Left ventricle myocardium inferior (tissue), 1 donor: ENCODE measurements around the gene FSIP1. TPM values are rescaled to one million over a fixed set of nuclear protein-coding genes. Genes with fewer than 3 reads are reported as not detected.

ENCODE experiments used
- DNase-seq: peaks from one replicate; pipeline ENCODE4 v3.0.0-alpha.2; 2020
- H3K27ac ChIP-seq: fragments of 200-600 bp; replicated peaks from 2 replicates; pipeline ENCODE4 v1.8.0; 2021
- H3K27me3 ChIP-seq: fragments of 200-600 bp; 2 replicates; pipeline ENCODE4 v1.8.0; 2021; ENCODE audit warnings: low read depth
- H3K36me3 ChIP-seq: fragments of 200-600 bp; 2 replicates; pipeline ENCODE4 v1.8.0; 2021
- H3K4me1 ChIP-seq: fragments of 200-600 bp; 2 replicates; pipeline ENCODE4 v1.8.0; 2021
- H3K4me3 ChIP-seq: fragments of 200-600 bp; 2 replicates; pipeline ENCODE4 v1.8.0; 2021; ENCODE audit warnings: mild to moderate bottlenecking, moderate library complexity
- H3K9me3 ChIP-seq: fragments of 200-600 bp; replicated peaks from 2 replicates; pipeline ENCODE4 v1.8.0; 2021
- intact Hi-C: fragments of 100-400 bp; cut with micrococcal nuclease; formaldehyde crosslinking; loops from one replicate; pipeline ENCODE4 v1.11.0; 2022
- total RNA-seq: library from RNA; stranded (reverse); fragmentation: NEBNext Ultra II Directional; extraction: Animal tissue kit (Norgen Biotek cat#: 25700); gene quantifications from one replicate; pipeline ENCODE4 v1.2.1, GENCODE V29; 2021
- TF ChIP-seq, protein P1 (sequence below): fragments of 200-600 bp; IDR thresholded peaks from 2 replicates; pipeline ENCODE4 v1.8.0; 2021; ENCODE audit warnings: antibody characterized with exemption, mild to moderate bottlenecking, borderline replicate concordance
- donor health status: DM: no; HTN: yes; CAD: no; lungs with severe emphysema.

The FSIP1 gene
- total RNA-seq, 1 donor from 2014 or later: 1.2 TPM

- Histone ChIP-seq H3K27ac (no peak overlapping the region), H3K27me3 (no peaks in the 10 kb centered on the region), H3K36me3 (no peaks in the 10 kb centered on the region), H3K4me3 (no peak overlapping the region), H3K9me3 (no peaks in the 10 kb centered on the region), H3K4me1 (peaks cover 40% of the 10 kb centered on the region)
- TF ChIP-seq, protein P1, sequence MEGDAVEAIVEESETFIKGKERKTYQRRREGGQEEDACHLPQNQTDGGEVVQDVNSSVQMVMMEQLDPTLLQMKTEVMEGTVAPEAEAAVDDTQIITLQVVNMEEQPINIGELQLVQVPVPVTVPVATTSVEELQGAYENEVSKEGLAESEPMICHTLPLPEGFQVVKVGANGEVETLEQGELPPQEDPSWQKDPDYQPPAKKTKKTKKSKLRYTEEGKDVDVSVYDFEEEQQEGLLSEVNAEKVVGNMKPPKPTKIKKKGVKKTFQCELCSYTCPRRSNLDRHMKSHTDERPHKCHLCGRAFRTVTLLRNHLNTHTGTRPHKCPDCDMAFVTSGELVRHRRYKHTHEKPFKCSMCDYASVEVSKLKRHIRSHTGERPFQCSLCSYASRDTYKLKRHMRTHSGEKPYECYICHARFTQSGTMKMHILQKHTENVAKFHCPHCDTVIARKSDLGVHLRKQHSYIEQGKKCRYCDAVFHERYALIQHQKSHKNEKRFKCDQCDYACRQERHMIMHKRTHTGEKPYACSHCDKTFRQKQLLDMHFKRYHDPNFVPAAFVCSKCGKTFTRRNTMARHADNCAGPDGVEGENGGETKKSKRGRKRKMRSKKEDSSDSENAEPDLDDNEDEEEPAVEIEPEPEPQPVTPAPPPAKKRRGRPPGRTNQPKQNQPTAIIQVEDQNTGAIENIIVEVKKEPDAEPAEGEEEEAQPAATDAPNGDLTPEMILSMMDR: peak; percentile 72
- DNase-seq: no peak
- intact Hi-C loops: loop anchor here (5.0 kb wide), 1 partner anchor 86 kb away; no protein-coding TSS in a partner anchor
These were observed 3.9 kb upstream of the FSIP1 start for GRCh38 chr15:39786447-39787056.

- peaks cover 40% of the 10 kb centered on the region for H3K4me1 ChIP-seq
- DNase-seq: no peak
- no peaks in the 10 kb centered on the region for H3K36me3 ChIP-seq
- H3K9me3 ChIP-seq: no peaks in the 10 kb centered on the region
- intact Hi-C loops: loop anchor here (5.0 kb wide), 1 partner anchor 86 kb away; no protein-coding TSS in a partner anchor
- TF ChIP-seq, protein P1: no peak
- H3K4me3 ChIP-seq: no peak overlapping the region
- no peak overlapping the region for H3K27ac ChIP-seq
- H3K27me3 ChIP-seq: no peaks in the 10 kb centered on the region
These were observed 3.2 kb upstream of the FSIP1 start for GRCh38 chr15:39785841-39786240.

DNA sequence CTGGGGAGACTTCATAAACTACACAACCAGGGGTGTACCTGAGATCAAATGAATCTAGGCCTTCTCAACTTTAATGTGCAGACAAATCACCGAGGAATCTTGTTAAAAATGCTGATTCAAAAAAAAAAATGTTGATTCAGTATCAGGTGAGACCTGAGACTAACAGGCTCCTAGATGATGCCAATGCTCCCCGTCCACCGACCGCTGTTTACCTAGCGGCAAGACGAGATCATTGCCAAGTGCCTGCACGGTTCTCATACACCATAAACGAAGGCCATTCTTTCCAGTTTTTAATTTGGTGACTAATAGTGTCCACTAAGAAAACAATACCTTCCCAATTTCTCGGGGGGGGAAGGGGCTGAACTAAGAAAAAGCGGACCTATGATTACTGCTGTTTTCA lies 2.5 kb upstream of the FSIP1 start:
- TF ChIP-seq, protein P1: no peak
- no peak for DNase-seq
- Histone ChIP-seq H3K36me3 (no peaks in the 10 kb centered on the region), H3K4me1 (peaks cover 40% of the 10 kb centered on the region), H3K4me3 (no peak overlapping the region), H3K27me3 (no peaks in the 10 kb centered on the region), H3K9me3 (no peaks in the 10 kb centered on the region), H3K27ac (no peak overlapping the region)
- intact Hi-C loops: loop anchor here (5.0 kb wide), 1 partner anchor 87 kb away; no protein-coding TSS in a partner anchor

DNA sequence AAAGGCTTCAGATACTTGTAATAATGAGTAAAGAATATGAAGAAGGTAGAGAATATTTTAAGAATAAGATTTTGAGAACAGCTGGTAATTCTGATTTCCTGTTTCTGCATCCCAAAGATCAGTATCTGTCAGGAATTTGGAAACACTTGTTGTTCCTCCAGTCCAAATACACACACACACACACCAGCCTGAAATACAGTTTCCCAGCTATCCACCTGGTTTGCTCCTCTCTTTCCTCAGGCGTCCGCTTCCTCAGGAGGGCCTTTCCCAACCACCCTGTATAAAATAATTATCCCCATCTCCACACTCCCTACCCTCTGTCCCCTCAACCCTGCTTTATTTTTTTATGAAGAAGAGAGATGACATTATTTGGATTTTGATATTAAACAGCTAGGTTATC lies 2.0 kb upstream of the FSIP1 start:
- intact Hi-C loops: loop anchor here (5.0 kb wide), 1 partner anchor 88 kb away; no protein-coding TSS in a partner anchor
- TF ChIP-seq, protein P1: no peak
- H3K27ac ChIP-seq: no peak overlapping the region
- no peaks in the 10 kb centered on the region for H3K27me3 ChIP-seq
- H3K9me3 ChIP-seq: no peaks in the 10 kb centered on the region
- H3K36me3 ChIP-seq: no peaks in the 10 kb centered on the region
- H3K4me1 ChIP-seq: peaks cover 40% of the 10 kb centered on the region
- no peak for DNase-seq
- no peak overlapping the region for H3K4me3 ChIP-seq

DNA sequence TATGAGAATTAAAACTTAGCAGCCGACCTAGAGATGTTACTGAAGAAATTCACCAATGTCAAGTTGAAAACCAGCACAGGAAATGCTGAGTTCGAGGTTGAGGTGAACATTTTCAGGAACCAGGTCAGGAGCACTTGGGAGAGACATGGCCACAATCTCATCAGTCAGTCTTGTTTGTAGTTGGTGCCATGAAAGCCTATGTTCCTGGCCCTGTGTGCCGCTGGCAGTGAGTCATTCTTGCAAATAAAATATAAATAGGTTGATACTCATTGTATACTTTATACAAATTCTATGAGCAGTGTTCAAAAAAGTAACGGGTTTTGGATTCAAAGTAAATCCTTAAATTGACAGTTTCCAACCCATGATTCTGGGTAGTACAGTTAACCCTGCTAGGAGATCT lies 1.5 kb upstream of the FSIP1 start:
- no peak for DNase-seq
- TF ChIP-seq, protein P1: no peak
- intact Hi-C loops: no loop called here
- Histone ChIP-seq H3K27me3 (no peaks in the 10 kb centered on the region), H3K9me3 (no peaks in the 10 kb centered on the region), H3K4me3 (peak overlapping the region; percentile 86), H3K4me1 (peaks cover 40% of the 10 kb centered on the region), H3K27ac (peak overlapping the region; percentile 84), H3K36me3 (no peaks in the 10 kb centered on the region)
